Activated naive CD8-positive, alpha-beta T cell treated with anti-CD3 and anti-CD28 coated beads for 36 hours (primary cell): ENCODE measurements around the gene PRSS21. TPM values are rescaled to one million over a fixed set of nuclear protein-coding genes. Genes with fewer than 3 reads are reported as not detected.

Experiments
- DNase-seq: peaks from one replicate; pipeline ENCODE4 v3.0.0; 2021
- H3K27ac Mint-ChIP-seq: one replicate; pipeline ENCODE4 v1.8.0; 2022; ENCODE audit warnings: mild to moderate bottlenecking, moderate library complexity, mixed read lengths
- H3K27me3 Mint-ChIP-seq: one replicate; pipeline ENCODE4 v1.8.0; 2022; ENCODE audit warnings: mild to moderate bottlenecking, mixed read lengths
- H3K36me3 Mint-ChIP-seq: one replicate; pipeline ENCODE4 v1.8.0; 2021; ENCODE audit warnings: mild to moderate bottlenecking, mixed read lengths
- H3K4me1 Mint-ChIP-seq: one replicate; pipeline ENCODE4 v1.8.0; 2021; ENCODE audit warnings: mixed read lengths
- H3K4me3 Mint-ChIP-seq: one replicate; pipeline ENCODE4 v1.8.0; 2022; ENCODE audit warnings: mild to moderate bottlenecking, moderate library complexity, mixed read lengths
- H3K9me3 Mint-ChIP-seq: one replicate; pipeline ENCODE4 v1.8.0; 2022; ENCODE audit warnings: mixed read lengths
- total RNA-seq, 2 experiments: library from RNA; stranded (reverse); gene quantifications; one replicate each; pipeline ENCODE4 v1.2.3, GENCODE V29; 2021

The PRSS21 gene
- total RNA-seq, 2 experiments from 2014 or later, result 11.2 to 13.1 TPM

DNA sequence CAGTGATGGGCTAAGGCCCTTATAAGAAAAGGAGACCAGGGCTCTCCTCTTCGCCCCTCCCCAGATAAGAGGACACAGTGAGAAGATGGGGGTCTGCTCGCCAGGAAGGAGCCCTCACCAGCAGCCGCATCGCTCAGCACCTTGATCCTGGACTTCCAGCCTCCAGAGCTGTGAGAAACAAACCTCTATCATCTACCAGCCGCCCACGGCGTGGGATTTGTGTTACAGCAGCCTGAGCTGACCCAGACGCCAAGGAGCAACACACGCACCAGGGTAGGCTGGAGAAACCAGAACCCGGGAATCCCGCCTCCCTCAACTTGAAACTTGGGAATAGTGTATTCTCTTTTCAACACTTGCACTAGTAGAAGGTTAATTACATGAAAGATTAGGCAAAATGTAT is 8.9 kb downstream of the PRSS21 start:
- Mint-ChIP-seq H3K27ac (no peak overlapping the region), H3K4me1 (no peaks in the 10 kb centered on the region), H3K36me3 (no peaks in the 10 kb centered on the region), H3K9me3 (no peaks in the 10 kb centered on the region), H3K27me3 (peaks cover 2% of the 10 kb centered on the region), H3K4me3 (no peak overlapping the region)
- no peak for DNase-seq

DNA sequence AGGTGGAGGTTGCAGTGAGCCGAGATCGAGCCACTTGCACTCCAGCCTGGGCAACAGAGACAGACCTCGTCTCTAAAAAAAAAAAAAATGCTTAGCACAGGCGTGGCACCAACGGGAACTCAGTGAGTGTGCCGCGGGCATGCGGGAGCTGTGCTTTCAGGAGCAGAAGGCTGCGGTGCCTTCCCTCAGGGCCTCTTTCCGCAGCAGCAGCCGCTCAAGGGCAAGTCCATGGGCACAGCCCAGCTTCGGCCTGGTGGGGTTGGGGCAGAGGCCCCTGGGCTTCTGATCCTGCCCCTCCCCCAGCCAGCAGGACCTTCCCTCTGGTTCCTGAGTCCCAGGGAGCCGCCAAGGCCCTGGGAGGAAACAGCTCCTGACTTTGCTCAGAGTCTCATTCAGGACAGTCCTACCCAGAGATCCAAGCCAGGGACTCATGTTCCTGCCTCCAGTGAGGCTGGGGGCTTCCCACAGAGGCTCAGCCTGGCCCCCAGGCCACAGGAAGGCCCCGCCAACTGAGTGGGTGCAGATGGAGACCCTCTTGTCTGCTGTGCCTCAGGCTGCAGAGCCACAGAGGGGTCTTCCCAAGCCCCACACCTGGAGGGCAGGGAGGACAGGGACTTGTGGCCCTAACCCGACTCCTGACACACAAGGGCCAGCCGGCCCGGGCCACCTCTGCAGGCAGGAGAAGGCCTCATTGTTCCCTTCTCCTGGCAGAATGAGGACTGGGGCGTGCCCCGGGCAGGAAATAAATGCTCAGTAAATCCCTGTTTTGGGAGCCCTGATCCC is 9.7 kb downstream of the PRSS21 start:
- no peaks in the 10 kb centered on the region for H3K36me3 Mint-ChIP-seq
- H3K9me3 Mint-ChIP-seq, result no peaks in the 10 kb centered on the region
- no peak for DNase-seq
- H3K4me1 Mint-ChIP-seq, result no peaks in the 10 kb centered on the region
- H3K27me3 Mint-ChIP-seq, result peaks cover 5% of the 10 kb centered on the region
- H3K27ac Mint-ChIP-seq, result no peak overlapping the region
- H3K4me3 Mint-ChIP-seq, result no peak overlapping the region

DNA sequence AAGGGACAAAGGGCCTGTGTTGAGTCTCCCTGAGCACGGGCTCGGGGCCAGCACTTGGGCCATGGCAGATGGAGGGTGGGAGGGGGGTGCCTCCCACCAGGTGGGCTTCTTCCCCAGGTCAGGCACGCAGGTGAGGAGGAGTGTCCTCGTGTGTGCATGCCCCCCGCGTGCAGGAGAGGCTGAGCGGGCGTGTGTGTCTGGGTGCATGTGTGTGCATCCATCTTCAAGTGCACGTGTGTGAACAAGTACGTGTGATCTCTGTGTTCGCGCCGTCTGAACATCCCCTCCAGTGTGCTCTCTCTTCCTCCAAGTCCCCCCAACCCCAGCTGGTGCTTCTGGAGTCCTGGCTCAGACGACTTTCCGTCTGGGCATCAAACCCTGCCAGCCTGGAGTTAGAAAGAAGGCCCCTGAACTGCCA is 10.3 kb downstream of the PRSS21 start:
- no peak overlapping the region for H3K4me3 Mint-ChIP-seq
- H3K4me1 Mint-ChIP-seq, result no peaks in the 10 kb centered on the region
- H3K27me3 Mint-ChIP-seq, result peaks cover 5% of the 10 kb centered on the region
- DNase-seq, result no peak
- no peaks in the 10 kb centered on the region for H3K36me3 Mint-ChIP-seq
- no peak overlapping the region for H3K27ac Mint-ChIP-seq
- no peaks in the 10 kb centered on the region for H3K9me3 Mint-ChIP-seq

DNA sequence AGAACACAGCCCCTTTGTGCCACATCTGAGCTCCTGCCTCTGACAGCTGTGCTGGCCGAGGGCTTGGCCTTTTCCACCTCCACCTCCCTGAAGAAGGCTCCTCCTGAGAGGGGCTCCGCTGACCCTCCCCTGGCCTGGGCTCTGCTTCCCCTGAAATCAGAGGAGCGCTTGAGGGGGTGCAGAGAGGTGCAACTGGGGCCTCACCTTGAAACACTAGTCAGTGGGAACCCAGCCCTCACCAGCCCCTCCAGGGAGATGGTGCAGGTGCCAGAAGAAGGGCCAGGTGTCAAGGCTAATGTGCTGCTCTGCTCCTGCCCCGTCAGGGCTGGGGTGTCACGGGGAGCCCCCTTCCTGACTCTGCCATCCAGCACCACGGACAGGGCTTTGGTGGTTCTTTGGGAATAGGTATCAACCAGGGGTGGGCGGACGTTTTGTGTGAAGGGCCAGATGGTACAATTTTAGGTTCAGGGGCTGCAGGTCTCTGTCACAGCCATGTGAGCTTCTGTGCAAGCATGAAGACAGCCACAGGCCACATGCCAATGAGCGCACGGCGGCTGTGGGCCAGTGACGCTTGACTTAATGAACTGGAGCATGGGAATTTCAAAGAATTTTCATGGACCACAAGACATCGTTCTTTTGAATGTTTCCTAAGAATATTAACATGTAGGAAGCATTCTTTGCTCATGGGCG is 10.9 kb downstream of the PRSS21 start:
- no peaks in the 10 kb centered on the region for H3K4me1 Mint-ChIP-seq
- H3K9me3 Mint-ChIP-seq, result no peaks in the 10 kb centered on the region
- no peak for DNase-seq
- H3K36me3 Mint-ChIP-seq, result no peaks in the 10 kb centered on the region
- no peak overlapping the region for H3K27ac Mint-ChIP-seq
- H3K27me3 Mint-ChIP-seq, result peaks cover 5% of the 10 kb centered on the region
- no peak overlapping the region for H3K4me3 Mint-ChIP-seq

DNA sequence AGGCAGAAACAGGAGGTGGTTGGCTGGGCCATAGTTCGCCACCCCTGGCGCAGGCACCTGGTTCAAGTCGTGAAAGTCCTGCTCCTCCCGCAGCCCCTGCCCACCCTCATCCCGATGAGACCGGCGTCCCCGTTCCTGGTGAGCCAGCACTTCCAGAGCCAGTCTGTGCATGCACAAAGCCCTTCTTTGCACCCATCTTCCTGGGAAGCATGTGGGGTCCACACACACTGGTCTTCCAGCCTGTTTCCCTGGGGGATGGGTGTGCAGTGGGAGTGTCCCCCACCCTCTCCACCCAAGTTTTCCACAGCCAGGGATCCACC is 11.4 kb downstream of the PRSS21 start:
- Mint-ChIP-seq H3K36me3 (no peaks in the 10 kb centered on the region), H3K9me3 (no peaks in the 10 kb centered on the region), H3K27me3 (peaks cover 5% of the 10 kb centered on the region)

DNA sequence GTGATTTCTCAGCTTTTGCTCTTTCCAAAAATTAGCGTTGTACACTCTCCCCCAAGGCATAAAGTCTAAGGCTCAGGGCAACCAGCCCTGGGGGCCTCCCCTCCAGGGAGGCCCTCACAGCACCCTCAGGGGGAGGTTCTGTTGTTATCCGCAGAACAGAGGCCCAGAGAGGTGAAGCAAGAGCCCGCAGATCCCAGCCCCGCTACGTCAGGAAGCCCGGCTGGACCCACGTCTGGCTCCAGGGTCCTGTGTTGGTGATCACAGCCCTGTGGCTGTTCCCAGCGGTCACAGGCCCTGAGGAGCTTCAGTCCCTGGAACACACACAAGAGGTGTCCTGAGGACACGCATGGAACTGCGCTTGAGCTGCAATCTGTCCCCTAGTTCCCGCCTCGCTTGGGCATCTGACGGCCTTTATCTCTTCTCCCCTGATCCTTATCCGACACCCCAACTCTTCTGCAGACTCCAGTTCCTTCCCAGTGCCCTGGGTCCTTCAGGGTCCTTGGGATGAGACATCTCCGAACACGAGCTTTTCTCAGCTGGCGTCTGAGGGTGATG is 11.9 kb downstream of the PRSS21 start:
- Mint-ChIP-seq H3K9me3 (no peaks in the 10 kb centered on the region), H3K4me1 (no peaks in the 10 kb centered on the region), H3K27ac (no peak overlapping the region), H3K4me3 (no peak overlapping the region), H3K36me3 (no peaks in the 10 kb centered on the region), H3K27me3 (peaks cover 5% of the 10 kb centered on the region)
- no peak for DNase-seq

More for the DNA sequence above, 11.4 kb downstream of the PRSS21 start:
- no peaks in the 10 kb centered on the region for H3K4me1 Mint-ChIP-seq
- no peak overlapping the region for H3K4me3 Mint-ChIP-seq
- no peak overlapping the region for H3K27ac Mint-ChIP-seq
- DNase-seq, result no peak

DNA sequence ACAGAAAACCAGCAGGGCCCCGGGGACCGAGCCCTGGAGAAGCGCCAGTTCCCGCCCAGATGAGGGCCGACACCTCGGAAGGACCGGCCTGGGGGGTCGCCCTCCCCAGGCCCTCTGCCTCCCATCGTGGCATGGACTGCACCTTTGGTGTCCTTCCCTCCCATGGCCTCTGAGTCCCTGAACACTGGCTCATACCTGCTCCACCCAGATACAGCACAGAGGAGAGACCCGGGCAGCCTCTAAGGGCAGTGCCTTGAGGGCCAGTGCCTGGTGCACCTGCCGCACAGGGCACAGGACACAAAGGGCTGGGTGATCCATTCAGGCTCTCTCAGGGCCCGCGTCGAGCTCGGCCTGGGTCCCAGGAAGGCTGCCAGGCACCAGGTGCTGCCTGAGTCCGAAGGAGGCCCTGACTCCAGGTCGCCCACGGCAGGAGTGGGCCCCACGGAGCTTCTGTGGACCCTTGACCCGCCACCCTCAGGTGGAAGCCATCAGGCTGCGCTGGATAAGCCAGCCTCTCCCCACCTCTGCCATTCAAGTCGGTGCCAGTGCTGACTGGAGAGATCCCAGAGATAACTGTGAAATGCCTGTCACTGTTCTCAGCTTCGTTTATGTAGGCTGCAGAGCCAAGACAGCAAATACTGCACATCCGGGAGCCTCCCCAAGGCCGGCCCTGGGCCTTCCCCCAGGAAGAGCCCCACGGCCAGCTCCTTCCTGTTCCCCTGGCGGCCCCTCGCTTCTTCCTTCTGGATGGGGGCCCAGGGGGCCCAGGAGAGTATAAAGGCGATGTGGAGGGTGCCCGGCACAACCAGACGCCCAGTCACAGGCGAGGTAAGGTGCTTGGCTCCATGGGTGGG is 12.7 kb downstream of the PRSS21 start, which contains the start of gene ZG16B:
TSS of gene ZG16B (plus strand) at position 803 of the 854 bp plus-strand sequence. CDS start 139 bp downstream, outside the sequence.
- H3K4me3 Mint-ChIP-seq, result no peak within 1 kb of the TSS
- no peaks in the 10 kb centered on the region for H3K9me3 Mint-ChIP-seq
- peaks cover 7% of the 10 kb centered on the region for H3K27me3 Mint-ChIP-seq
- H3K4me1 Mint-ChIP-seq, result no peaks in the 10 kb centered on the region
- H3K27ac Mint-ChIP-seq, result no peak within 1 kb of the TSS
- H3K36me3 Mint-ChIP-seq, result no peaks in the 10 kb centered on the region
- DNase-seq, result no peak

DNA sequence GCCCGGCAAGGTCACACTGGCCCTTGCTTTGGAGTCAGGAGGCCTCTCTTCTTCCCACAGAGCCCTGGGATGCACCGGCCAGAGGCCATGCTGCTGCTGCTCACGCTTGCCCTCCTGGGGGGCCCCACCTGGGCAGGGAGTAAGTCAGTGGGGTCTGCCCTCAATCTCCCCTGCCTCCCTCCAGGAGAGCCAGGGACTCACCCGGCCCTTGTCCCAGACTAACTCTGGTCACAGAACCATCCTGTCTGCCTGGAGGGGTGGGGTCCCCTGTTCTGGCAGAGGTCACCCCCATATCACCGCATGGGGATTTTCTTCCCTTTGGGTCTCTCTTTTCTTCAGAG is 13.3 kb downstream of the PRSS21 start:
- H3K9me3 Mint-ChIP-seq, result no peaks in the 10 kb centered on the region
- H3K27ac Mint-ChIP-seq, result no peak overlapping the region
- no peak for DNase-seq
- no peaks in the 10 kb centered on the region for H3K36me3 Mint-ChIP-seq
- H3K4me3 Mint-ChIP-seq, result no peak overlapping the region
- H3K27me3 Mint-ChIP-seq, result peaks cover 7% of the 10 kb centered on the region
- no peaks in the 10 kb centered on the region for H3K4me1 Mint-ChIP-seq

DNA sequence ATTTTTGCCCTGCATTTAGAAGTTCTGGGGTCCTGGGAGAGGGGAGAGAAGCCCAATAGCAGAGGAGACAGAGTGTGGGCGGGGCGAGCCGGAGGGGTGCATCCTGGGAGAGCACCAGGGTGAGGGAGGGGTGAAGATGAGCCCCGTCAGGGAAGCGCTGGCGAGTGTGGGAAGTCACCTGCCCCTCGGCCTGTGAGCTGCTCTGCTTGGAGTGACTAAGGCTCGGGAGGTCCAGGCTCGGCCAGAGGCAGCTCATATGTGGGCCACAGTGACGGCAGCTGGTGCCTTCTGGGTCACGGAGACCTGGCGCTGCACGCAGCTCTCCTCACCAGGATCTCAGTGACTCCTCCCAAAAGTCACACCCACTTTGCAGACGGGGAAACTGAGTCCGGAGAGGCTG is 14.2 kb downstream of the PRSS21 start:
- Mint-ChIP-seq H3K4me1 (no peaks in the 10 kb centered on the region), H3K27ac (no peak overlapping the region), H3K9me3 (no peaks in the 10 kb centered on the region), H3K4me3 (no peak overlapping the region), H3K27me3 (peaks cover 7% of the 10 kb centered on the region), H3K36me3 (no peaks in the 10 kb centered on the region)
- no peak for DNase-seq

DNA sequence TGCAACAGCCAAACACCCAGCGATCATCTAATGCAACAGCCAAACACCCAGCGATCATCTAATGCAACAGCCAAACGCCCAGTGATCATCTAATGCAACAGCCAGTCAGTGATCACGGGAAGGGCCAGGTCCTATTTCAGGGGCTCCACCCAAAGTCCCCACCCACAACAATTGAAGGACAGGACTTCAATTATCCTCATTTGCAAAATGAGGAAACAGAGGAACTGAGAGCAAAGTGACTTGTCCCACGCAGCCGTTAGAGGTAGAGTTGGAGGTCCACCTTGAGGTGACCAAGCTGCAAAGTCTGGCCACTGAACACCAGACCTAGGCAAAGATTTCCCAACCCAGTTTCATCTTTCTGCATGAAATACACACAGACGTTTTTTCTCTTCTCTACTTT is 16.7 kb downstream of the PRSS21 start:
- H3K4me3 Mint-ChIP-seq, result no peak overlapping the region
- H3K4me1 Mint-ChIP-seq, result peaks cover under 1% of the 10 kb centered on the region
- peaks cover 7% of the 10 kb centered on the region for H3K27me3 Mint-ChIP-seq
- no peak for DNase-seq
- H3K9me3 Mint-ChIP-seq, result no peaks in the 10 kb centered on the region
- H3K27ac Mint-ChIP-seq, result no peak overlapping the region
- H3K36me3 Mint-ChIP-seq, result no peaks in the 10 kb centered on the region

DNA sequence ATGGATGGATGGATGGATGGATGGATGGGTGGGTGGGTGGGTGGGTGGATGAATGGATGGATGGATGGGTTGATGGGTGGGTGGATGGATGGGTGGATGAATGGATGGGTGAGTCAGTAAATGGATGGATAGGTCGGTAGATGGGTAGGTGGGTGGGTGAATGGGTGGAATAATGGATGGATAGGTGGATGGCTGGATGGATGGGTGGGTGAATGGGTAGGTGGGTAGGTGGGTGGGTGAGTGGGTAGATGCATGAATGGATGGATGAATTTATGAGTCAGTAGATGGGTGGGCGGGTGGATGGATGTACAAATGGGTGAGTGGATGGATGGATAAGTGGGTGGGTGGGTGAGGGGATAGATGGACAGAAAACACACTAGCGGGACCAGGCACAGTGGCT is 17.9 kb downstream of the PRSS21 start:
- Mint-ChIP-seq H3K4me3 (no peak overlapping the region), H3K4me1 (peaks cover 10% of the 10 kb centered on the region), H3K27ac (no peak overlapping the region), H3K36me3 (no peaks in the 10 kb centered on the region), H3K9me3 (no peaks in the 10 kb centered on the region), H3K27me3 (peaks cover 7% of the 10 kb centered on the region)
- no peak for DNase-seq

DNA sequence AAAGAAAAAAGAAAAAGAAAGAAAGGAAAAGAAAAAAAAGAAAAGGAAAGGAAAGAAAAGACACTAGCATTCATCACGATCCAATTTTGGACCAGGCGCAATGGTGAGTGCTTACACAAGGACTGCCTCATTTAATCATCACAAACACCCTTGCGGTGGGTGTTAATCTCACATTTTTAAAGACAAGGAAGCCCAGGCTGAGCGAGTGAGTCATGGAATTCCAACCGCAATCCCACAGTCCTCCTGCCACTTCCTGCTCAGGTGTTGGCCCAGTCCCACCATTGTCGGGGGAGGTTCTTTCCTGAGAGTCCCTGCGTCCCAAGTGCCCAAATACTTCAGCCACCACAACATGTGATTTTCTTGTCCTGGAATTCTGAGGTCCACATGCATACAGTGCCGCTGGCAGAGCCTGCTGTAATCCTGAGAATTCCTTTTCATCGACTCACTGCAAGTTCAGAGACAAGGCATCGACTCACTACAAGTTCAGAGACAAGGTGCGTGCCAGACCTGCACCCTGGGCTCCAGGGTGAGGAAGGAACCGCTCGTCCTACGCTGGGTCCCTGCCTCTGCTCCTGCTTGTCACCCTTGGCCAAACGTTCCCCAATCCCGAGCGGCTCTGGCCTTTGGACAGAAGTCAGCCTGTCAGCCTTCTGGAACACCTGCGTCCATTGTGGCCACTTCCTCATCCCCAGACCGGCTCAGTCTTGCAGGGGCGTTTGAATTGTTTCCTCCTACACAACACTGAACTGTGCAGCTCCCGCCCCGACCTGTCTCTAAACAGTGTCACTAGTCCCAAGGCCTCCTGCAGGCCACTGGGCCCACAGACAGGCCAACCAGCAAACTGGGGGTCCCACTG is 18.8 kb downstream of the PRSS21 start:
- no peaks in the 10 kb centered on the region for H3K9me3 Mint-ChIP-seq
- no peak overlapping the region for H3K27ac Mint-ChIP-seq
- peaks cover 12% of the 10 kb centered on the region for H3K4me1 Mint-ChIP-seq
- no peak for DNase-seq
- H3K4me3 Mint-ChIP-seq, result no peak overlapping the region
- H3K36me3 Mint-ChIP-seq, result no peaks in the 10 kb centered on the region
- H3K27me3 Mint-ChIP-seq, result peaks cover 6% of the 10 kb centered on the region

DNA sequence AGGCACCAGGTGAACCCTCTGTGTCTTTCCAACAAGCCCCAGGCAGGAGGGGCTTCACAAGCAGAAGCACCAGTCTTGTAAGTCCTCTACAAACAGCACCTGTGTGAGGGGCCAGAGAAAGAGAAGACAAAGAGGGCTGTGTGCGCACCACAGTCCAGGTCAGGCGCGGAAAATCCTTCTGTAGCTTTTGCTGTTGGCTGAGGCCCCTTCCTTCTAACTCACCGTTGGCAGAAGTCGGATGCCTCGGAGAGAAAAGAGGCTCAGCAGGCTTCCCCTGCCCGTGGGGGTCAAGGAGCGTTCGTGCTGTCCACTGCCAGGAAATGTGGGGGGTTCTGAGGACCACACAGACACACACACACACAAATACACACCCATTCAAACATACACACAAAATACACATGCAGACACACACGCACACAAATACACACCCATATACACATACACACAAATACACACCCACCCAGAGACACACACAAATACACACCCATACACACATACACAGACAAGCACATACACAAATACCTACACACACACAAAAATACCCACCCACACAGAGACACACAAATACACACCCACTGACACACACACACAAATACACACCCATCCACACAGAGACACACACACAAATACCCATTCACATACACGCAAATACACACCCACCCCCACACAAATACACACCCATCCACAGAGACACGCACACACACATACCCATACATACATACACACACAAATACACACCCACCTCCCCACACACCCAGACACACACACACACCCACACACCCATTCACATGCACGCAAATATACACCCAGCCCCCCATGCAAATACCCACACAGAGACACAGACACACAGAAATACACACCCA is 19.8 kb downstream of the PRSS21 start:
- H3K27me3 Mint-ChIP-seq, result peaks cover 2% of the 10 kb centered on the region
- no peaks in the 10 kb centered on the region for H3K9me3 Mint-ChIP-seq
- peaks cover 15% of the 10 kb centered on the region for H3K4me1 Mint-ChIP-seq
- no peak for DNase-seq
- H3K36me3 Mint-ChIP-seq, result no peaks in the 10 kb centered on the region
- H3K4me3 Mint-ChIP-seq, result no peak overlapping the region
- H3K27ac Mint-ChIP-seq, result no peak overlapping the region

DNA sequence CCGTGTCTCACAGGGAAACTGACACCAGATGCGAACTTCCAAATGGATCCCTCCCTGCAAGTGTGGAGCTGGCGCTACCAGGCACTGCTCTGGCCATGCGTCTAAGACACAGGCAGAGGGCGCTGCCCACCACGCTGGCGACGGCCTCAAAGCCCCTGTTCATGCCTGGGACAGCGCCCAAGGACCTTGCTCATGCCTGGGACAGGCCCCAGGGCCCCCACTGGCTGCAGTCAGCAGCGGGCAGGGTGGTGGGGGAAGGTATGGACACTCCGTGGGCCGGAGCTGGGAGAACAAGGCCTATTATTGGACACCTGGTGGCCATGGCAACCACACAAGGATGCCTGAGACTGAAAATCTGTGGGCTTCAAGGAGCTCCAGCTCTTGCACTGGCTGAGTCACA is 21.9 kb downstream of the PRSS21 start:
- peaks cover 2% of the 10 kb centered on the region for H3K27me3 Mint-ChIP-seq
- peaks cover 5% of the 10 kb centered on the region for H3K36me3 Mint-ChIP-seq
- H3K4me1 Mint-ChIP-seq, result peaks cover 22% of the 10 kb centered on the region
- no peak overlapping the region for H3K4me3 Mint-ChIP-seq
- DNase-seq, result peak; percentile 65
- H3K27ac Mint-ChIP-seq, result no peak overlapping the region
- H3K9me3 Mint-ChIP-seq, result peaks cover 3% of the 10 kb centered on the region
